HG02840 (cell line): ENCODE results near the gene TMEM266.

Source experiments
- ATAC-seq: cut with Tn5 transposase; IDR thresholded peaks from one replicate; pipeline ENCODE4 v1.9.1; 2021; ENCODE audit warnings: mild to moderate bottlenecking, moderate library complexity, moderate number of reproducible peaks; ENCODE audit not compliant: unreplicated experiment, low FRiP score

TMEM266 gene

DNA sequence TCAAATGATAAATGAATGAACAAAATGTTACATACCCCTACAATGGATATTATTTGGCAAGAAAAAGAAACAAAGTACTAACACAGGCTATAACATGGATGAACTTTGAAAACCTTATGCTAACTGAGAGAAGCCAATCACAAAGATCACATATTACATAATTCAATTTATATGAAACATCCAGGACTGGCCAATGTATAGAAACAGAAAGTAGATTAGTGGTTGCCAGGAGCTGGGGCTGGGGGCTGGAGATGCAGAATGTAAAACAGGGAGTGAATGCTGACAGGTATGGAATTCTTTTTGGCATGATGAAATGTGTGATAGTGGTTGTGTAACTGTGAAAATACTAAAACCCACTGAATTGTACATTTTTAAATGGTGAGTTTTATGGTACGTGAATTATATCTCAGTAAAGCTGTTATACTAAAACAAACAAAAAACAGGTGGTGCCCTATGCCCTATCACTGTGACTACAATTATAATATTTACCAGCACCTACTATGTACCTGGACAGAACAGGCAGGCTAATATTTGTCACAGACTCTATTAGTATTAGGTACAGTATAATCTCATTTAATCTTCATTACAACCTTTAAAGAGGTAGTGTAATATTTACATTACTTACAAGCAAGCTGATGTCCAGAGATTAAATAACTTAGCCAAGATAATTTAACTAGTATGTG lies 161.4 kb downstream of the TMEM266 start:
- ATAC-seq: no peak

DNA sequence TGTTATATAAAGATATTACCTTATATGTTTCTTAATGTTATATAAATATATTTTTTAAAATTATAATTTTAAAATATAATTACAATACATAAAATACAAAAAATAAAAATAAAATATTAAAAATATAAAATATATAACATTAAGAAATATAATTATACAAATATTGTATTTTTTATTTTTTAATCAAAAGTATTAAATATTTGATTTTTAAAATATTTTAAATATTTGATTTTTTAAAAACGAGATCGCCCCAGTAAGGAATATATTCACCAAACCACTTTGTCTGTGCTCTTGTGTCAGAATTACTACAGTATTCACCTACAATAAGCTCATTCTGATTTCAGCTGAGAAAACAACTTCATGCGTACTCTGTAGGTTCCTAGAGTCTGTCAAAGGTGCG lies 162.4 kb downstream of the TMEM266 start:
- no peak for ATAC-seq

DNA sequence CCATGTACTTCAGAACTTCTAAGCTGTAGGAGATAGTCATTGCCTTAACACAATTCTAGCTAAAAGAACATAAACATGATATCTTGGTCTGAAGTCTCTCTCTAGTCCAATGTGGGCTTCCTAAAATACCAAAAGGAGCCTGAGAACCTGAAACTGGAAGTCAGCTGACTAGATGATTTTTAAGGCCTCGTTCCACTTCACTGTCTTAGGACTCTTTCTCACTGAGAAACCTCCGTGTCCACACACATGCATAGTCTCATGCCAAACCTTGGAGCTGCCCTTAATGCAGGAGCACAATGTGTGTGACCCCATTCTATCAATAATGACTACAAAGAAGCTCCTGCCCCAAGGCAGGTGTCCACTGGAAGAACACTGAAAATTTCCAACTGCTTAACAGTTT lies 163.7 kb downstream of the TMEM266 start:
- ATAC-seq: no peak

DNA sequence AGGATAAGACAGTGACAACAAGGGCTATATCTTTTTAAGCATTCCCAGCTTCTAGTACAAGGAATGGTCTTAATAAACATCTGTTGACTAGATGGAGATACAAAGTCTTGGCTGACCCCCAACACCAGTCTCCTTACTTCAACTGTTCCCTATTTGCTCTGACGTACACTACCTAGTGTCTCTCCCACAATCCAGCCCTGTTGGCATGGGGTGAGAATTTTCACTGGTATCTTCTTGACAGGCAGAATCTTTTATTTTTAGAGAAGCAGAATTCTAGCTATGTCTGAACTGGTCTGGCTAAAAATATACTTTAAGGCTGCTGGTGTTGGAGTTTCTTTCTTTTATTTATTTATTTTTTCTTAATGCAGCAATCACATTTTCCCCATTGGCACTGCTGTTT lies 169.5 kb downstream of the TMEM266 start:
- ATAC-seq: no peak

DNA sequence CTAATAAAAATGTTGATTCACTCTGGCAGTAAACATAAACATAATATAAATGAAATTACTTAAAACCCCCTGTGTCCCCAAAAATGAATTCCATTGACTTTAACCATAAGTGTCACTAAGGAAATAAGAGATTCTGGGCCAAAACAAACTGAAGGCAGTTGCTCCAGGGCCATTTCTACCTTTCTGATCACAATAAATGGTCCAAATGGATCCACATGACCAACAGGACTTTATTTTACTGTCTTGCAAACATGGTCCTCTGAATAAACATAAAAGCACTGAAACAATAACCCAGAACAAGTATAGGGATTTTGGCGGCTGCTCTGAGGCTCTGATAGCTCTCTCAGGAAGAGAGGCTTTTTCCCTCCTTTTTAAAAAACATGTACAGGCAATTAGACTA lies 174.1 kb downstream of the TMEM266 start:
- no peak for ATAC-seq

DNA sequence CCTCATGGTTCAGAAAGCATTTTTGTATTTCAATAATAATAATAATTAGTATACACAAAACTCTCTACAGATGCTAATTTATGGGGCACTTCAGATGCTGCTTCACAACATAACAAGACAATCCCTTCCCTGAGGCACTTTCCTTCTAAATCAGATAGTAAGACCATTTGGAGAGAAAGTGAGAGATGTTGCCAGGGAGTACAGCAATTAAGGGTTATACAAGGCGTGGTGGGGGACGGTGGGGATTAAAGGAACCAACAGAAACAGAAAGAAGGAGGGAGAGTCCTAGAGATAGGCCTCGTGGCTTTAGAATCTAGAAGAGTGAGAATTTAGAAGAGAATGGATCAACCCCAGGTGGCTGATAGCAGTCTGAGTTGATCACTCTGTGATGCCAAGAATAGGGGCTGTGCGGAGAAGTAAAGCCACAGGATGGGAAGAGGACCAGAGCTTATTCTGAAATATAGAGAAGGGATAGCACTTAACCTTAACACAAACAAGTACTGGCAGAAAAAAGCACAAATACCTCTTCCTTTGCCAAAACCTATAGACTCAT lies 174.6 kb downstream of the TMEM266 start:
- no peak for ATAC-seq

DNA sequence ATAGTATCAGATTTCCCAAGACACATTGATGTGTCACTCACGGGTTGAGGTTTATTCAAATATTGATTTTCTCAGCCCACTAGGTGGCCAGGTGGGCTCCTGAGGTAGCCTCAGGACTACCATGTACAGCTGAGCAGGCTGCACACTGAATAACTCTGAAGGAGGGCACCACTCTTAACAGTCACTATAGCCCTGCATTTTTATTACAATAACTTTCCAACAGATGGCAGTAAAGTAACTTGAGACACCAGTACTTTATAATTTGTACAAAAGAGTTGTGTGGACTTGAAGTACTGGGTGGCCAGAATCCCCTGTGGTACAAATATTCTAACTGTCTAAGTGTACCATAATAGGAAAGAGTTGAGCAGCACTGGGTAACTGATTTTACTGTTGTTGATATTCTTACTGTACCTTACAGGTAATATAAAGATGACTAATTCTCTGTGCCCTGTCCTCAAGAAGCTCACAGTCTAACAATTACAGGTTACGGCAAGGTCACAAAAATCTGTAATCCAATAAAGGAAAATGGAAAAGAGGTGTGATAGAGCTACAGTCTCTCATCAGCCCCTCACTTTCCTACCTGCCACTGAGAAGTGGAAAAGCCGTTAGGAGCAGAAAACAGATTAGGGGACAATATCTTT lies 175.5 kb downstream of the TMEM266 start:
- no peak for ATAC-seq

- no peak for ATAC-seq
Observed at GRCh38 chr15:76236350-76236749, 176.6 kb downstream of the TMEM266 start.

GRCh38 chr15:76239786-76240185 lies 180.0 kb downstream of the TMEM266 start:
- no peak for ATAC-seq

DNA sequence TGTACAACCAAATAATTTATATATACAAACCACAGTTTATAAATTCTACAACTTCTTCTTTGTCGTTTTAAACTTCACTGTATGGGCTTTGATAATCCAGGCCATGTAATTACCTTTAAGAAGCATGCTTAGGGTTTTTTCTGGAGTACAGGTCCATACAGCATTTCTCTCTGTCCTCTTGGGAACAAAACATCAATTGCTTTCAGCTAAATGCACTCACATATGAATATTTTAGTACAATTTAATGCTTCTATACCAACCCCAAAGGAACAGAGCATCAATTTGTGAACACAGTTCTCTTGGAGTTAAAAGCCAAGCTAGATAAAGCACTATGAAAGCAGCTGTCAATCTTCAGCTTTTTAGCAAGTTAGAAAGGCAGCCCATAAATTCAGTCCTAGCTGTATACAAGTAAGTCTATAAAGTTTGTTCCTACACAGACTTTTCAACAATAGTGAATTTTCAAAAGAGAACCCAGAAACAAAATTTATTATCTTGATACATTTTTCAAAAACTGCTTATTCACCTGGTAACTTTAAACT lies 185.4 kb downstream of the TMEM266 start:
- ATAC-seq: no peak

GRCh38 chr15:76251717-76252116 lies 191.9 kb downstream of the TMEM266 start:
- ATAC-seq: no peak

GRCh38 chr15:76252249-76252648 lies 192.5 kb downstream of the TMEM266 start:
- ATAC-seq: no peak

DNA sequence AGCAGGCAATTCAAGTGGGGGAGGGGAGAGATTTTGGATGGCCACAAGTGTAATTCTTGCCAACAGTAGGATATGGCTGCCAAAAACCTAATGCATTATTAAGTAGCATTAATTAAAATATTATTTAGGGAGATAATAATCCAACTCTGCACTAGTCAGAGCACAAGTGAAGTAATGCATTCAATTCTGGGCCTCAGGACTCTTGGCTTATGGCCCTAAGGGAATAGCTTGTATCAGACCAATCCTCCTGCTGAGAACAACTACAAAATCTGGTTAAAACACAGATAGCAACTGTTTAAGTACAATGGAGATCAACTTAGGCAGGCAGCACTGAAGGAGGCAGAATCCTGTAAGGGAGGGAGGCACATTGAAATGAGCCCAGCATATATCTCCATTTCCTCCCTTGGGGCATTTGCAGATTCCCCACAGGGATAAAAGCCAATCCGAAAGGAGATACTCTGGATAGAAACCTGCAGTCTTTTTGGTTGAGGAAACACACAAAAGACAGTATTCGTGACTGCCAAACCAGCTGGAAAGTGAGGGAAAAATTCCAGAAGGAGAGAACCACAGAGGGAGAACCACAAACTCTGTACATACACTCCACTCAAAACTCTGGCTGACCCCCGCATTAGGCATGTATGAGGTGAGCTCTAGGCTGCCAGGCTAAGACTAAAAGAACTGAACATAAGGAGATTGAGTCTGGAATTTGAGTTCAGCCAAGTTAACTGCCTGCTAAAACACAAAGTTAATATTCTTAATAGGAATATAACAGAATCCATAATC lies 194.1 kb downstream of the TMEM266 start:
- ATAC-seq: no peak
